T-cell (primary cell): Measurements from ENCODE around the gene CEBPB. TPM values are rescaled to one million over a fixed set of nuclear protein-coding genes. Genes with fewer than 3 reads are reported as not detected.

Experiments
- ATAC-seq, 4 experiments: fragments of 200-7000 bp in 3 of 4; fragments of 150-1000 bp in 1 of 4; cut with Tn5 transposase; replicated peaks in 1 of 4; 1 replicate in 3 of 4; 2 replicates in 1 of 4; pipeline ENCODE4 v1.10.0; 2021; ENCODE audit warnings: moderate library complexity in 3 of 4, mild to moderate bottlenecking in 2 of 4, moderate number of reproducible peaks in 1 of 4
- CTCF ChIA-PET, 2 donors: fragments of 300-600 bp; sonication (Branson Sonifier 250); formaldehyde crosslinking; loops; one replicate each; lab custom pipeline; 2022; ENCODE audit warnings: antibody characterized with exemption in 2 of 2; lab: Charles Lee
- POLR2A ChIA-PET, 2 donors: fragments of 300-600 bp; sonication (Branson Sonifier 250); formaldehyde crosslinking; loops; one replicate each; lab custom pipeline; 2022; ENCODE audit warnings: antibody characterized with exemption in 2 of 2; lab: Charles Lee
- DNase-seq, 35 experiments: peaks; one replicate each; pipeline versions ENCODE4 v3.0.0 to v3.0.0-alpha.2; 2013 to 2023
- H3K27ac ChIP-seq: one replicate; pipeline ENCODE4 v1.5.1; 2013; ENCODE audit warnings: low read length
- H3K27me3 ChIP-seq, 2 experiments: replicated peaks in 1 of 2; 1 replicate in 1 of 2; 2 replicates in 1 of 2; pipeline versions ENCODE4 v1.6.1 to v1.7.0; 2013; ENCODE audit warnings: low read length in 1 of 2, mixed read lengths in 1 of 2; ENCODE audit not compliant: control insufficient read depth in 2 of 2, insufficient read depth in 2 of 2; ENCODE audit errors: extremely low read depth in 1 of 2
- H3K36me3 ChIP-seq, 2 donors: 1 replicate in 1 of 2; 2 replicates in 1 of 2; pipeline versions ENCODE4 v1.6.1 to v1.7.0; 2013; ENCODE audit warnings: low read length in 1 of 2; ENCODE audit not compliant: control insufficient read depth in 2 of 2, insufficient read depth in 1 of 2; ENCODE audit errors: extremely low read depth in 1 of 2
- H3K4me1 ChIP-seq, 2 experiments: 1 replicate in 1 of 2; 2 replicates in 1 of 2; pipeline versions ENCODE4 v1.6.1 to v1.7.0; 2013; ENCODE audit warnings: low read length in 2 of 2, mixed read lengths in 1 of 2; ENCODE audit not compliant: insufficient read depth in 2 of 2, control insufficient read depth in 1 of 2; ENCODE audit errors: extremely low read depth in 1 of 2
- H3K4me3 ChIP-seq, 2 donors: 1 replicate in 1 of 2; 2 replicates in 1 of 2; pipeline versions ENCODE4 v1.5.1 to v1.7.0; 2013; ENCODE audit warnings: mild to moderate bottlenecking in 2 of 2, low read length in 1 of 2, moderate library complexity in 1 of 2; ENCODE audit not compliant: control insufficient read depth in 1 of 2; ENCODE audit errors: extremely low read depth in 1 of 2
- H3K9me3 ChIP-seq: 2 replicates; pipeline ENCODE4 v1.7.0; 2013
- H3K27ac Mint-ChIP-seq, 2 donors: one replicate each; pipeline ENCODE4 v1.8.0; 2020 to 2021; ENCODE audit warnings: mild to moderate bottlenecking in 2 of 2, mixed read lengths in 2 of 2
- H3K27me3 Mint-ChIP-seq, 2 donors: one replicate each; pipeline ENCODE4 v1.8.0; 2021 to 2022; ENCODE audit warnings: mixed read lengths in 2 of 2
- H3K36me3 Mint-ChIP-seq: one replicate; pipeline ENCODE4 v1.8.0; 2021; ENCODE audit warnings: mixed read lengths
- H3K4me1 Mint-ChIP-seq, 3 donors: one replicate each; pipeline ENCODE4 v1.8.0; 2020 to 2022; ENCODE audit warnings: mixed read lengths in 3 of 3, mild to moderate bottlenecking in 1 of 3
- H3K4me3 Mint-ChIP-seq, 3 donors: one replicate each; pipeline ENCODE4 v1.8.0; 2020 to 2022; ENCODE audit warnings: mild to moderate bottlenecking in 3 of 3, mixed read lengths in 3 of 3, moderate library complexity in 3 of 3
- H3K9me3 Mint-ChIP-seq, 3 donors: one replicate each; pipeline ENCODE4 v1.8.0; 2020 to 2022; ENCODE audit warnings: mixed read lengths in 3 of 3
- WGBS: methylation state at CpG from one replicate; pipeline ENCODE4 v1.1.5; 2013; ENCODE audit warnings: missing lambda C conversion rate; ENCODE audit not compliant: insufficient coverage; 5-methylcytosine and 5-hydroxymethylcytosine counted together
- total RNA-seq, 35 experiments: library from RNA in 6 of 35; stranded (reverse) in 6 of 35; fragments of 120-200 nt in 1 of 35; gene quantifications; one replicate each; pipeline versions ENCODE4 v1.2.1 to v1.2.4 and lab custom pipeline; 2013 to 2026

CEBPB gene
- total RNA-seq, 5 donors from 2014 or later (not counting 1 experiment from before 2014, with no cell fraction given) = 25.8 to 53.8 (median 48.0) TPM

DNA sequence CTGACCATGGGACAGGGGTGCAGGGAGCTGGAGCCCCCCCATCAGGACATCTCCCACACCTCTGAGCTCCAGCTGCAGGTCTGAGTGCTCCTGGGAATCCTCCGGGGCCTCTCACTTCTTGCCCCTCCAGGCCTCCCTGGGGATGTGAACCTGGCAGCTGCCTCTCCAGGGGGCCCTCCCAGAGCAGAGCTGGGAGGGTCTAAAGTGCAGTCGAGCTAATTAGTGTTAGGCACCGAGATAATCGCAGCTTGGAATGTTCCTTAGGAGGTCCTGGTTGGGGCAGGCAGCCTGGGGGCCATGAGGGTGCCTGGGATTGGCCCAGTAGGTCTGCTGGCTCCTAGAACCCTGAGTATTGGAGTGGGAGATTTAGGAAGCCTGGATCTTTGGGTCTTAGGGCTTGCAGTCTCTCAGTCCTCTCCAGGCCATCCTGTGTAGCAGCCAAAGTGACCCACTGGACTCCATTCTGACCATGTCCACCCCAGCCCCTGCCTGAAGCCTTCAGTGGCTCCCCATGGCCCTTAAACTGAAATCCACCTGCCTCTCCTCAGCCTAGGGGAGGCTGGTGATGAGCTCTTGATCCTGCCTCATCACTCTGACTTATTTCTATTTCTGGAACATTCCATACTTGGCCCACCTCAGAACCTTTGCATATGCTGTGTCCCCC lies 26.0 kb downstream of the CEBPB start:
- H3K27ac ChIP-seq = no peak overlapping the region
- Mint-ChIP-seq H3K4me3 (no peak overlapping the region), H3K36me3 (no peaks in the 10 kb centered on the region), H3K27ac (no peak overlapping the region), H3K27me3 (peaks cover 10 to 11% of the 10 kb centered on the region in 2 donors), H3K4me1 (peaks cover 3 to 5% (median 4%) of the 10 kb centered on the region in 3 donors), H3K9me3 (peaks cover 0 to 4% (median 0%) of the 10 kb centered on the region in 3 donors)
- H3K27me3 ChIP-seq = peaks cover 0 to 11% of the 10 kb centered on the region in 2 experiments
- WGBS = 68% methylated on average over 4 of the region's 4 CpGs
- DNase-seq = no peak
- H3K4me3 ChIP-seq = no peak overlapping the region
- POLR2A ChIA-PET = no interaction called here
- CTCF ChIA-PET = interaction anchor here in 1 of 2 donors (0.5 kb wide), 1 partner anchor 117 kb away, joined by 3 read pairs; no protein-coding TSS in a partner anchor
- H3K9me3 ChIP-seq = no peaks in the 10 kb centered on the region
- no peak for ATAC-seq
- no peaks in the 10 kb centered on the region for H3K36me3 ChIP-seq
- H3K4me1 ChIP-seq = no peaks in the 10 kb centered on the region

- 90% methylated on average over 13 of the region's 14 CpGs for WGBS
- peaks cover 0 to 4% (median 0%) of the 10 kb centered on the region in 3 donors for H3K9me3 Mint-ChIP-seq
- H3K27me3 Mint-ChIP-seq = peaks cover 10 to 11% of the 10 kb centered on the region in 2 donors
- no peak overlapping the region for H3K4me3 ChIP-seq
- no peaks in the 10 kb centered on the region for H3K4me1 ChIP-seq
- no peaks in the 10 kb centered on the region for H3K36me3 ChIP-seq
- ChIA-PET CTCF (no interaction called here), POLR2A (no interaction called here)
- H3K27ac Mint-ChIP-seq = no peak overlapping the region
- ATAC-seq (no peak), DNase-seq (no peak)
- H3K27ac ChIP-seq = no peak overlapping the region
- H3K36me3 Mint-ChIP-seq = no peaks in the 10 kb centered on the region
- H3K4me3 Mint-ChIP-seq = no peak overlapping the region
- H3K4me1 Mint-ChIP-seq = no peaks in the 10 kb centered on the region
- H3K27me3 ChIP-seq = peaks cover 0 to 11% of the 10 kb centered on the region in 2 experiments
- no peaks in the 10 kb centered on the region for H3K9me3 ChIP-seq
Observed at GRCh38 chr20:50217207-50217949, 26.7 kb downstream of the CEBPB start.

DNA sequence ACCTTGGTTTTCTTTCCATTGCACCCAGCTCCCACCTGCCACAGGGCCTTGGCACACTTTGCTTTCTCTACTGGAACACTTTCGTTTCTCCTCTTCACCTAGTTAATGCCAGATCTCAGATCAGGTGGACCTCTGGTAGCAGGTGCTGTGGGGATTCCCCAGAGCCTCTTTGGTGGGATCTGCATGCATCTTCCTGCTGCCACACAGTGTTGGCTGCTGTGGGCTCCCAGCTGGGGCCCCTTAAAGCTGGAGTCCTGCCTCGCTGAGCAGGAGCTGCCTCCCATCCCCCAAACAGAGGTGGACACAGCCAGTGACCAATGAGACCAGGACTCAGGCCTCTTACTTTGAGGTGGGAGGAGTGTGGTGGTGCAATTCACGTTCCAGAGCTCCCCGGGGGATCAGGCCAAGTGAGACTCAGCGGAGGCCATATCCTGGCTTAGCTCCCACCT lies 28.4 kb downstream of the CEBPB start:
- ATAC-seq = no peak
- peaks cover 1% of the 10 kb centered on the region for H3K36me3 Mint-ChIP-seq
- ChIA-PET CTCF (no interaction called here), POLR2A (no interaction called here)
- no peaks in the 10 kb centered on the region for H3K36me3 ChIP-seq
- H3K4me3 ChIP-seq = no peak overlapping the region
- H3K4me3 Mint-ChIP-seq = no peak overlapping the region
- DNase-seq = no peak
- peaks cover 0 to 6% of the 10 kb centered on the region in 2 experiments for H3K27me3 ChIP-seq
- H3K27ac Mint-ChIP-seq = no peak overlapping the region
- no peaks in the 10 kb centered on the region for H3K4me1 Mint-ChIP-seq
- 67% methylated on average over 3 of the region's 5 CpGs for WGBS
- H3K9me3 Mint-ChIP-seq = peaks cover 0 to 4% (median 0%) of the 10 kb centered on the region in 3 donors
- peaks cover 10% of the 10 kb centered on the region in 2 donors for H3K27me3 Mint-ChIP-seq
- no peaks in the 10 kb centered on the region for H3K4me1 ChIP-seq
- no peaks in the 10 kb centered on the region for H3K9me3 ChIP-seq
- no peak overlapping the region for H3K27ac ChIP-seq

DNA sequence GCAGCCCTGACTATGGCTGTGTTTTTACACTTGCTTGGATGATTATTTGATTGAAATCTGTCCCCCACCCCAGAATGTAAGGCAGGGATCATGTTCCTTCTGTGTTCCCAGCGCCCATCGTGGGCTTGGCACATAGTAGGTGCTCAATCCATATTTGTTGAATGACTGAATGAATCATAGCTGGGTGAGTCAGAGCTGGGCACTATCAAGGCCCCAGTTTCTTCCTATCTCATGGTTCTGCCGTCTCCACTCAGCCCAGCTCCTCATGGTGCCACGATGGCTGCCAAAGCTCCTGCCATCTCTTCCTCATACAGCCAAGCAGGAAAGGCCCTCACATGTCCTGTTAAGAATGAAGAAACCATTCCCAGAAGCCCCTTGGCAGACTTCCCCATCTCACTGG lies 29.0 kb downstream of the CEBPB start:
- H3K9me3 Mint-ChIP-seq = peaks cover 0 to 4% (median 0%) of the 10 kb centered on the region in 3 donors
- no peak overlapping the region for H3K27ac Mint-ChIP-seq
- WGBS = 100% methylated on average over 4 of the region's 4 CpGs
- DNase-seq = no peak
- H3K4me1 Mint-ChIP-seq = no peaks in the 10 kb centered on the region
- Histone ChIP-seq H3K9me3 (no peaks in the 10 kb centered on the region), H3K36me3 (no peaks in the 10 kb centered on the region), H3K27me3 (peaks cover 0 to 3% of the 10 kb centered on the region in 2 experiments), H3K4me1 (no peaks in the 10 kb centered on the region), H3K4me3 (no peak overlapping the region), H3K27ac (no peak overlapping the region)
- H3K27me3 Mint-ChIP-seq = peaks cover 6 to 8% of the 10 kb centered on the region in 2 donors
- ChIA-PET POLR2A (no interaction called here), CTCF (no interaction called here)
- no peak overlapping the region for H3K4me3 Mint-ChIP-seq
- no peak for ATAC-seq
- H3K36me3 Mint-ChIP-seq = peaks cover 3% of the 10 kb centered on the region

DNA sequence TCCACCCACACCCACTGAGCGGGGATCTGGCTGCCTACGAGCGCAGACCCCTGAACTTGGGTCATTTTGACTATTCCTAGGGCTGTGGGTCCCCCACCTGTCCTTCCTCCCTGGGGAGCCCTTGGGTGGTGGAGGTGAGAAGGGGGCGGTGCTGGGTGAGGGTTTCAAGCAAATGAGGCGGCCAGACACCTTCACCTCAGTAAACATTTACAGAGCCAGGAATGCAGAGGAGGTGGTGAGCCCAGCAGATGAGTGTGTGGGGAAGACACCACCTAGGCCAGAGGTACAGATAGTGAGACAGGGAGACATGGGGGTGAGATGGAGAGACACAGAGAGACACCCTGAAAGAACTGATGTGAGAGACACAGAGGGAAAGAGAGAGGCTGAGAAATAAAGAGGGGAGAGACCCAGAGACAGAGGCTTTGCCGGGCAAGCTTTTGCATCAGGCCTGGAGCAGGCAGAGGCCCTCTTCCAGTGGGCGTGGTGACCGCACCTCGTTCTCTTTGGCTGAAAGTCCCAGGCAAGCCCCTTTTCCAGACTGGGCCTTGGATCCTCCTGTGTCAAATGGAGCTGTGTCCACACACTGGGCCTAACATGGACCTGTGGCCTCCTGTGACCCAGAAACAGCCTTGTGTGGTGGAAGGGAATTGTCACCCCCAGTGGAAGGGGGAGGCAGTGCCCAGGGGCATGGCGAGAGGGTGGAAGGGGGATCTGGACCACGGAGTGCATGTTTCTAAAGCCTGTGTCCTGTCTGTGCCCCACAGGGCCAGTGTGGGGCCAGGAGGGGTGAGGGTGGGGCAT lies 29.7 kb downstream of the CEBPB start:
- WGBS = 97% methylated on average over 6 of the region's 11 CpGs
- no peak overlapping the region for H3K27ac Mint-ChIP-seq
- Histone ChIP-seq H3K36me3 (no peaks in the 10 kb centered on the region), H3K9me3 (no peaks in the 10 kb centered on the region), H3K4me1 (no peaks in the 10 kb centered on the region), H3K27ac (no peak overlapping the region), H3K27me3 (peaks cover 0 to 3% of the 10 kb centered on the region in 2 experiments), H3K4me3 (no peak overlapping the region)
- no peak for ATAC-seq
- peaks cover 3% of the 10 kb centered on the region for H3K36me3 Mint-ChIP-seq
- ChIA-PET CTCF (no interaction called here), POLR2A (no interaction called here)
- no peak for DNase-seq
- H3K4me3 Mint-ChIP-seq = no peak overlapping the region
- H3K27me3 Mint-ChIP-seq = peaks cover 3% of the 10 kb centered on the region in 2 donors
- peaks cover 0 to 4% (median 0%) of the 10 kb centered on the region in 3 donors for H3K9me3 Mint-ChIP-seq
- no peaks in the 10 kb centered on the region for H3K4me1 Mint-ChIP-seq

DNA sequence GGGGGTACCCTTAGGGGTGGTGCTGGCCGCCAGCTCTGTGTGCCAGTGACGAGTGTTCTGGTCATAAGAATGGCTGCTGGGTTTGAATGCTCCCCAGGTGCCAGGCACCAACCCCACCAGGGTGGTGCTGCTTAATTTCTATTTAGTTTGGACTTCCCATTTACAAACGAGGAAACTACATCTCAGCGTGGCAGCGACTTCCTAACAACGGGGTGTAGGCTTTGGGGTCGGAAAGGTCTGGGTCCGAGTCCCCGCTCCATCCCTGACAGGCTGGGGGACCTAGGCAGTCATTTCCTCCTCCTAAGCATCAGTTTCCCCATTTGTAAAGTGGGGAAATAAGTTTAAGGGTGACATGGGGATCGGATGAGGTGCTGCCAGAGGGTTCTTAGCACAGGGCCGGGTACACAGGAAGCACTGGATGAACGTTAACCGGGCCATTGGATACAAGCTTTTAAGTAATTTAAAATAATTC lies 30.3 kb downstream of the CEBPB start:
- Histone ChIP-seq H3K9me3 (no peaks in the 10 kb centered on the region), H3K4me1 (no peaks in the 10 kb centered on the region), H3K36me3 (no peaks in the 10 kb centered on the region), H3K27ac (no peak overlapping the region), H3K4me3 (no peak overlapping the region), H3K27me3 (peaks cover 0 to 3% of the 10 kb centered on the region in 2 experiments)
- Mint-ChIP-seq H3K36me3 (peaks cover 3% of the 10 kb centered on the region), H3K27me3 (peaks cover 2 to 3% of the 10 kb centered on the region in 2 donors), H3K4me1 (no peaks in the 10 kb centered on the region), H3K4me3 (no peak overlapping the region), H3K27ac (no peak overlapping the region), H3K9me3 (peaks cover 0 to 4% (median 0%) of the 10 kb centered on the region in 3 donors)
- CTCF ChIA-PET = no interaction called here
- DNase-seq = no peak
- POLR2A ChIA-PET = no interaction called here
- ATAC-seq = no peak
- WGBS = no CpG with 5 or more reads among the region's 13 CpGs
